Caco-2 (cell line): Measurements from ENCODE around the gene THAP4. TPM values are rescaled to one million over a fixed set of nuclear protein-coding genes. Genes with fewer than 3 reads are reported as not detected.

Experiments
- BruUV-seq: library from RNA; stranded (reverse); fragments of 400-500 nt; replicated peaks from 2 replicates; lab custom pipeline; 2021; lab: Mats Ljungman, UMichigan
- CTCF ChIA-PET: fragments of 300-600 bp; sonication (Branson Sonifier 250); formaldehyde crosslinking; loops from one replicate; lab custom pipeline; 2022; ENCODE audit warnings: antibody characterized with exemption; lab: Charles Lee
- POLR2A ChIA-PET: fragments of 300-600 bp; sonication (Branson Sonifier 250); formaldehyde crosslinking; loops from one replicate; lab custom pipeline; 2022; ENCODE audit warnings: antibody characterized with exemption; lab: Charles Lee
- DNase-seq, 2 experiments: peaks; one replicate each; pipeline versions ENCODE4 v3.0.0 to v3.0.0-alpha.2; 2020 to 2022
- H3K27me3 ChIP-seq: replicated peaks from 2 replicates; pipeline ENCODE4 v1.6.0; 2011; ENCODE audit warnings: low read length; ENCODE audit not compliant: control insufficient read depth, insufficient read depth
- H3K36me3 ChIP-seq: 2 replicates; pipeline ENCODE4 v1.5.1; 2011; ENCODE audit warnings: low read length; ENCODE audit not compliant: control insufficient read depth, insufficient read depth
- H3K4me1 ChIP-seq: fragments of 250-450 bp; sonication (Bioruptor Pico); 2 replicates; pipeline ENCODE4 v1.5.1; 2020; ENCODE audit warnings: mild to moderate bottlenecking
- H3K4me3 ChIP-seq: 2 replicates; pipeline ENCODE4 v1.5.1; 2011; ENCODE audit warnings: low read depth, mild to moderate bottlenecking, control low read depth, low read length
- H3K9me3 ChIP-seq: fragments of 250-450 bp; sonication (Bioruptor Pico); 2 replicates; pipeline ENCODE4 v1.5.1; 2020; ENCODE audit warnings: mild to moderate bottlenecking, moderate library complexity
- H3K27ac Mint-ChIP-seq: one replicate; pipeline ENCODE4 v1.8.0; 2022; ENCODE audit warnings: mixed read lengths; ENCODE audit not compliant: unreplicated experiment
- H3K27me3 Mint-ChIP-seq: one replicate; pipeline ENCODE4 v1.8.0; 2022; ENCODE audit warnings: mixed read lengths; ENCODE audit not compliant: insufficient read depth, unreplicated experiment
- H3K36me3 Mint-ChIP-seq: one replicate; pipeline ENCODE4 v1.8.0; 2022; ENCODE audit warnings: mild to moderate bottlenecking, mixed read lengths; ENCODE audit not compliant: insufficient read depth, unreplicated experiment
- H3K4me1 Mint-ChIP-seq: one replicate; pipeline ENCODE4 v1.8.0; 2022; ENCODE audit warnings: low read depth, mixed read lengths; ENCODE audit not compliant: unreplicated experiment
- H3K4me3 Mint-ChIP-seq: one replicate; pipeline ENCODE4 v1.8.0; 2022; ENCODE audit warnings: mild to moderate bottlenecking, moderate library complexity, mixed read lengths; ENCODE audit not compliant: unreplicated experiment
- H3K9me3 Mint-ChIP-seq: one replicate; pipeline ENCODE4 v1.8.0; 2022; ENCODE audit warnings: mixed read lengths; ENCODE audit not compliant: unreplicated experiment
- CTCF ChIP-seq, 2 experiments: fragments of 200-600 bp in 1 of 2; IDR thresholded peaks; 1 replicate in 1 of 2; 2 replicates in 1 of 2; pipeline versions ENCODE4 v1.5.1 to v1.8.0; 2011 to 2022; ENCODE audit warnings: antibody characterized with exemption in 1 of 2, control low read depth in 1 of 2, inconsistent platforms in 1 of 2, low read depth in 1 of 2, low read length in 1 of 2, mild to moderate bottlenecking in 1 of 2, moderate library complexity in 1 of 2; ENCODE audit not compliant: insufficient read depth in 1 of 2, severe bottlenecking in 1 of 2, unreplicated experiment in 1 of 2
- intact Hi-C: fragments of 100-400 bp; cut with micrococcal nuclease; formaldehyde crosslinking; loops from one replicate; pipeline ENCODE4 v1.10.0; 2022; ENCODE audit not compliant: unreplicated experiment
- total RNA-seq: library from RNA; stranded (reverse); gene quantifications from 2 replicates; pipeline ENCODE4 v1.2.3, GENCODE V29; 2022

The THAP4 gene
- total RNA-seq, 1 experiment from 2014 or later = 37.2 TPM

GRCh38 chr2:241598061-241598460 is 38.9 kb downstream of the THAP4 start:
- peaks cover 47% of the 10 kb centered on the region for H3K36me3 Mint-ChIP-seq
- no peaks in the 10 kb centered on the region for H3K9me3 Mint-ChIP-seq
- H3K27me3 Mint-ChIP-seq = no peaks in the 10 kb centered on the region
- no peak overlapping the region for H3K4me3 Mint-ChIP-seq
- no TSS peak for BruUV-seq
- Histone ChIP-seq H3K27me3 (no peaks in the 10 kb centered on the region), H3K36me3 (no peaks in the 10 kb centered on the region), H3K9me3 (no peaks in the 10 kb centered on the region), H3K4me1 (no peaks in the 10 kb centered on the region), H3K4me3 (no peak overlapping the region)
- ChIA-PET CTCF (interaction anchor here (1.4 kb wide), 1 partner anchor 90 kb away, joined by 7 read pairs; the partner anchor contains the start of gene STK25), POLR2A (no interaction called here)
- no peak for TF ChIP-seq CTCF (IDR thresholded peaks at IDR 0.05; ENCODE audit: insufficient read depth in 1 of 2, low read depth in 1 of 2, low read length in 1 of 2, severe bottlenecking in 1 of 2, unreplicated experiment in 1 of 2)
- intact Hi-C loops = no loop called here
- no peak for DNase-seq
- no peak overlapping the region for H3K27ac Mint-ChIP-seq
- H3K4me1 Mint-ChIP-seq = no peaks in the 10 kb centered on the region

GRCh38 chr2:241597561-241597960 is 39.4 kb downstream of the THAP4 start:
- H3K27ac Mint-ChIP-seq = no peak overlapping the region
- no TSS peak for BruUV-seq
- no peaks in the 10 kb centered on the region for H3K4me1 Mint-ChIP-seq

GRCh38 chr2:241595600-241596140 is 41.3 kb downstream of the THAP4 start:
- ChIA-PET CTCF (no interaction called here), POLR2A (no interaction called here)
- no peak for DNase-seq
- H3K27me3 ChIP-seq = no peaks in the 10 kb centered on the region
- H3K9me3 Mint-ChIP-seq = no peaks in the 10 kb centered on the region
- BruUV-seq = no TSS peak
- no peaks in the 10 kb centered on the region for H3K4me1 Mint-ChIP-seq
- intact Hi-C loops = no loop called here
- H3K27ac Mint-ChIP-seq = no peak overlapping the region
- H3K4me3 ChIP-seq = no peak overlapping the region
- H3K27me3 Mint-ChIP-seq = no peaks in the 10 kb centered on the region
- TF ChIP-seq CTCF (IDR thresholded peaks at IDR 0.05; ENCODE audit: insufficient read depth in 1 of 2, low read depth in 1 of 2, low read length in 1 of 2, severe bottlenecking in 1 of 2, unreplicated experiment in 1 of 2) = no peak
- peaks cover 29% of the 10 kb centered on the region for H3K36me3 Mint-ChIP-seq
- H3K4me1 ChIP-seq = no peaks in the 10 kb centered on the region
- H3K36me3 ChIP-seq = no peaks in the 10 kb centered on the region
- no peaks in the 10 kb centered on the region for H3K9me3 ChIP-seq
- H3K4me3 Mint-ChIP-seq = no peak overlapping the region

More at GRCh38 chr2:241597561-241597960, 39.4 kb downstream of the THAP4 start:
- TF ChIP-seq CTCF (IDR thresholded peaks at IDR 0.05; ENCODE audit: insufficient read depth in 1 of 2, low read depth in 1 of 2, low read length in 1 of 2, severe bottlenecking in 1 of 2, unreplicated experiment in 1 of 2) = no peak
- intact Hi-C loops = no loop called here
- H3K4me3 ChIP-seq = no peak overlapping the region
- H3K36me3 ChIP-seq = no peaks in the 10 kb centered on the region
- Mint-ChIP-seq H3K9me3 (no peaks in the 10 kb centered on the region), H3K4me3 (no peak overlapping the region), H3K27me3 (no peaks in the 10 kb centered on the region), H3K36me3 (peaks cover 42% of the 10 kb centered on the region)
- ChIA-PET CTCF (no interaction called here), POLR2A (no interaction called here)
- no peak for DNase-seq
- no peaks in the 10 kb centered on the region for H3K4me1 ChIP-seq
- no peaks in the 10 kb centered on the region for H3K27me3 ChIP-seq
- no peaks in the 10 kb centered on the region for H3K9me3 ChIP-seq
